OCI-LY7 (cell line): ENCODE measurements around the gene UNG. TPM values are rescaled to one million over a fixed set of nuclear protein-coding genes. Genes with fewer than 3 reads are reported as not detected.

Experiments
- BruUV-seq: library from RNA; stranded (reverse); fragments of 400-500 nt; replicated peaks from 2 replicates; lab custom pipeline; 2021; lab: Mats Ljungman, UMichigan
- CTCF ChIA-PET: fragments of 300-600 bp; sonication (Branson Sonifier 250); formaldehyde crosslinking; loops from one replicate; lab custom pipeline; 2022; ENCODE audit warnings: antibody characterized with exemption; ENCODE audit not compliant: unreplicated experiment; lab: Charles Lee
- POLR2A ChIA-PET: fragments of 300-600 bp; sonication (Branson Sonifier 250); formaldehyde crosslinking; loops from one replicate; lab custom pipeline; 2022; ENCODE audit warnings: antibody characterized with exemption; lab: Charles Lee
- DNase-seq: peaks from one replicate; pipeline ENCODE4 v3.0.0-alpha.2; 2015; ENCODE audit warnings: low spot score
- H2AFZ ChIP-seq: fragments of 200-600 bp; sonication (generic), shearing (Covaris generic); 2 replicates; pipeline ENCODE4 v1.6.1; 2014; ENCODE audit warnings: mild to moderate bottlenecking, antibody characterized with exemption, low read length, moderate library complexity
- H3K27ac ChIP-seq: fragments of 200-600 bp; sonication (generic); 2 replicates; pipeline ENCODE4 v1.5.1; 2014; ENCODE audit warnings: mixed run types, low read depth, mild to moderate bottlenecking, moderate library complexity, low read length, inconsistent platforms; ENCODE audit not compliant: poor library complexity, severe bottlenecking
- H3K36me3 ChIP-seq: fragments of 200-600 bp; sonication (generic); 2 replicates; pipeline ENCODE4 v1.6.1; 2014; ENCODE audit warnings: mild to moderate bottlenecking, antibody characterized with exemption, low read length, moderate library complexity, mixed read lengths; ENCODE audit not compliant: insufficient read depth
- H3K4me1 ChIP-seq: fragments of 200-600 bp; sonication (generic); 2 replicates; pipeline ENCODE4 v1.5.1; 2014; ENCODE audit warnings: mild to moderate bottlenecking, low read length; ENCODE audit not compliant: insufficient read depth, poor library complexity, severe bottlenecking
- H3K4me2 ChIP-seq: fragments of 200-600 bp; sonication (generic); 2 replicates; pipeline ENCODE4 v1.6.1; 2014; ENCODE audit warnings: mild to moderate bottlenecking, low read length
- H3K4me3 ChIP-seq: fragments of 200-600 bp; sonication (generic); 2 replicates; pipeline ENCODE4 v1.5.1; 2014; ENCODE audit warnings: mild to moderate bottlenecking, low read depth, low read length; ENCODE audit not compliant: poor library complexity, severe bottlenecking
- H3K79me2 ChIP-seq: fragments of 200-600 bp; sonication (generic); 2 replicates; pipeline ENCODE4 v1.6.1; 2016; ENCODE audit warnings: low read depth, mild to moderate bottlenecking, low read length, moderate library complexity, mixed read lengths; ENCODE audit not compliant: insufficient read depth
- H3K9me2 ChIP-seq: fragments of 200-600 bp; sonication (generic); 2 replicates; pipeline ENCODE4 v1.6.1; 2016; ENCODE audit warnings: mild to moderate bottlenecking, low read length, mixed read lengths; ENCODE audit not compliant: insufficient read depth
- H3K9me3 ChIP-seq: fragments of 200-600 bp; sonication (generic); 2 replicates; pipeline ENCODE4 v1.6.1; 2014; ENCODE audit warnings: mild to moderate bottlenecking, mixed run types, low read length, mixed read lengths
- H4K20me1 ChIP-seq: fragments of 200-600 bp; sonication (generic); 2 replicates; pipeline ENCODE4 v1.6.1; 2014; ENCODE audit warnings: mild to moderate bottlenecking, antibody characterized with exemption, low read length, moderate library complexity, mixed read lengths; ENCODE audit not compliant: insufficient read depth
- EZH2phosphoT487 ChIP-seq: fragments of 200-600 bp; sonication (generic); IDR thresholded peaks from 2 replicates; pipeline ENCODE4 v1.6.1; 2018; ENCODE audit warnings: low read depth, borderline replicate concordance, mild to moderate bottlenecking, mixed run types, antibody characterized with exemption, low read length, moderate library complexity, mixed read lengths
- intact Hi-C: fragments of 100-400 bp; cut with micrococcal nuclease; formaldehyde crosslinking; loops from one replicate; pipeline ENCODE4 v1.10.0; 2022; ENCODE audit not compliant: unreplicated experiment
- small RNA-seq: library from RNA; depleted of rRNA; stranded (forward); fragments of <200 nt; gene quantifications from one replicate; pipeline ENCODE3, GENCODE V24; 2014
- total RNA-seq, 2 experiments: library from RNA; depleted of rRNA in 1 of 2; stranded (reverse); fragments of >200 nt in 1 of 2; shearing (Covaris generic) in 1 of 2; gene quantifications; 2 replicates each; pipeline ENCODE4 v1.2.3, GENCODE V29; 2014 to 2022
- TF ChIP-seq, protein P1 (sequence below): fragments of 200-600 bp; sonication (generic); conservative IDR thresholded peaks from 2 replicates; pipeline ENCODE4 v1.5.1; 2014; ENCODE audit warnings: mild to moderate bottlenecking, antibody characterized with exemption, low read length, moderate library complexity, mixed read lengths

Gene UNG
- total RNA-seq, 2 experiments from 2014 or later, result 60.6 to 84.1 TPM

DNA sequence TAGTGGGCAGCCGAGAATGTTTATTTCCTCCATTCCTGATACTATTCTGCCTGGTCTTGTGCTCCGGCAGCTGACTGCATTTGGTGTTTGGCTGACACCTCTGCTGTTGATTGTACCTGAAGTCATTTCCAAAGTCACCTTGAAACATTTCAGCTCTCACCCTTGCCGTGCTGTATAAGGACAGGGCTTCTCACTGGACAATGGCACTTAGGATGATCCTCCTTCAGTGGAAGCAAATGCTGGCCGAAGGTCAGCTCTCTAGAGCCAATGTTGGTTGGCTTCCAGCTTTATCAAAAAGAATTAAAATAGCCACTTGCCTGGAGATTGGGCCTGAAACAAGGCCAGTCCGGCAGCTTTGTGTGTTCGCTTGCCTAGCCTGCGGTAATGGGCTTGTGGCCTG lies 63.0 kb downstream of the UNG start:
- Histone ChIP-seq H3K9me2 (no peaks in the 10 kb centered on the region), H3K4me3 (no peak overlapping the region), H4K20me1 (no peaks in the 10 kb centered on the region), H3K27ac (no peak overlapping the region), H3K9me3 (no peaks in the 10 kb centered on the region), H3K4me2 (no peak overlapping the region), H2AFZ (no peak overlapping the region), H3K4me1 (peaks cover 28% of the 10 kb centered on the region), H3K79me2 (peaks cover 18% of the 10 kb centered on the region; the same call in 1 of the 2 replicates), H3K36me3 (no peaks in the 10 kb centered on the region)
- ChIA-PET CTCF (no interaction called here), POLR2A (no interaction called here)
- TF ChIP-seq, protein P1, sequence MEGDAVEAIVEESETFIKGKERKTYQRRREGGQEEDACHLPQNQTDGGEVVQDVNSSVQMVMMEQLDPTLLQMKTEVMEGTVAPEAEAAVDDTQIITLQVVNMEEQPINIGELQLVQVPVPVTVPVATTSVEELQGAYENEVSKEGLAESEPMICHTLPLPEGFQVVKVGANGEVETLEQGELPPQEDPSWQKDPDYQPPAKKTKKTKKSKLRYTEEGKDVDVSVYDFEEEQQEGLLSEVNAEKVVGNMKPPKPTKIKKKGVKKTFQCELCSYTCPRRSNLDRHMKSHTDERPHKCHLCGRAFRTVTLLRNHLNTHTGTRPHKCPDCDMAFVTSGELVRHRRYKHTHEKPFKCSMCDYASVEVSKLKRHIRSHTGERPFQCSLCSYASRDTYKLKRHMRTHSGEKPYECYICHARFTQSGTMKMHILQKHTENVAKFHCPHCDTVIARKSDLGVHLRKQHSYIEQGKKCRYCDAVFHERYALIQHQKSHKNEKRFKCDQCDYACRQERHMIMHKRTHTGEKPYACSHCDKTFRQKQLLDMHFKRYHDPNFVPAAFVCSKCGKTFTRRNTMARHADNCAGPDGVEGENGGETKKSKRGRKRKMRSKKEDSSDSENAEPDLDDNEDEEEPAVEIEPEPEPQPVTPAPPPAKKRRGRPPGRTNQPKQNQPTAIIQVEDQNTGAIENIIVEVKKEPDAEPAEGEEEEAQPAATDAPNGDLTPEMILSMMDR, result no peak
- no peak for TF ChIP-seq EZH2phosphoT487
- intact Hi-C loops, result no loop called here
- BruUV-seq, result no TSS peak
- DNase-seq, result no peak

Small RNA genes lying within 50 kb of the gene (small RNA-seq; reads per million reads assigned to genes)
- 0.31 reads per million for gene RNA5SP372

Other genes with a start within 250 kb of the UNG start
- 5.3 and 8.0 TPM in 2 replicates for gene SSH1, start 240.0 kb upstream of the UNG start, total RNA-seq (2014; rRNA removed; shearing (Covaris generic))
- gene SSH1, start 240.0 kb upstream of the UNG start, total RNA-seq (2022), result 16.6 and 17.2 TPM in 2 replicates
- not detected in 2 replicates for gene DAO, start 217.5 kb upstream of the UNG start, total RNA-seq (2014; rRNA removed; shearing (Covaris generic))
- not detected in 2 replicates for gene DAO, start 217.5 kb upstream of the UNG start, total RNA-seq (2022)
- gene SVOP, start 76.5 kb upstream of the UNG start, total RNA-seq (2014; rRNA removed; shearing (Covaris generic)), result not detected in 2 replicates
- gene SVOP, start 76.5 kb upstream of the UNG start, total RNA-seq (2022), result not detected in 2 replicates
- 15.7 and 17.1 TPM in 2 replicates for gene USP30, start 45.0 kb upstream of the UNG start, total RNA-seq (2014; rRNA removed; shearing (Covaris generic))
- gene USP30, start 45.0 kb upstream of the UNG start, total RNA-seq (2022), result 36.2 and 38.6 TPM in 2 replicates
- gene ALKBH2, start 4.1 kb upstream of the UNG start, total RNA-seq (2014; rRNA removed; shearing (Covaris generic)), result 70.3 and 76.8 TPM in 2 replicates
- gene ALKBH2, start 4.1 kb upstream of the UNG start, total RNA-seq (2022), result 90.5 and 111 TPM in 2 replicates
- gene ACACB, start 19.0 kb downstream of the UNG start, total RNA-seq (2014; rRNA removed; shearing (Covaris generic)), result 19.7 and 25.6 TPM in 2 replicates
- 45.1 and 46.2 TPM in 2 replicates for gene ACACB, start 19.0 kb downstream of the UNG start, total RNA-seq (2022)
- gene FOXN4, start 211.7 kb downstream of the UNG start, total RNA-seq (2014; rRNA removed; shearing (Covaris generic)), result 2.7 and 4.3 TPM in 2 replicates
- 4.5 and 5.1 TPM in 2 replicates for gene FOXN4, start 211.7 kb downstream of the UNG start, total RNA-seq (2022)